SU-DHL-6 (cell line): ENCODE measurements around the gene SPO11.

Experiments
- H2AFZ ChIP-seq: fragments of 200-600 bp; sonication (generic); 2 replicates; pipeline ENCODE4 v1.6.1; 2014; ENCODE audit warnings: low read depth, mild to moderate bottlenecking, moderate library complexity, mixed read lengths, antibody characterized with exemption, low read length; ENCODE audit not compliant: severe bottlenecking
- H3F3A ChIP-seq: fragments of 200-600 bp; shearing (Covaris generic); 2 replicates; pipeline ENCODE4 v1.6.0; 2016; ENCODE audit warnings: antibody characterized with exemption, mild to moderate bottlenecking; ENCODE audit not compliant: insufficient read depth
- H3K27ac ChIP-seq: fragments of 200-600 bp; sonication (generic); 2 replicates; pipeline ENCODE4 v1.5.1; 2016; ENCODE audit warnings: low read depth, mild to moderate bottlenecking, low read length, moderate library complexity, mixed read lengths
- H3K27me3 ChIP-seq: fragments of 200-600 bp; sonication (generic), shearing (Covaris generic); 2 replicates; pipeline ENCODE4 v1.6.0; 2014; ENCODE audit warnings: mild to moderate bottlenecking, low read length
- H3K36me3 ChIP-seq: fragments of 200-600 bp; sonication (generic); 2 replicates; pipeline ENCODE4 v1.6.1; 2014; ENCODE audit warnings: mild to moderate bottlenecking, low read length, mixed read lengths
- H3K4me2 ChIP-seq: fragments of 300-600, 200-600 bp; shearing (Covaris generic), sonication (generic); 2 replicates; pipeline ENCODE4 v1.6.0; 2014; ENCODE audit warnings: low read length, low read depth, mild to moderate bottlenecking; ENCODE audit not compliant: poor library complexity, severe bottlenecking
- H3K4me3 ChIP-seq: fragments of 200-600 bp; sonication (generic); 2 replicates; pipeline ENCODE4 v1.5.1; 2014; ENCODE audit warnings: antibody characterized with exemption, low read length, mild to moderate bottlenecking, mixed read lengths; ENCODE audit not compliant: insufficient read depth, poor library complexity, severe bottlenecking
- H3K79me2 ChIP-seq: fragments of 200-600 bp; sonication (generic); 2 replicates; pipeline ENCODE4 v1.6.1; 2014; ENCODE audit warnings: mild to moderate bottlenecking, low read length, moderate library complexity; ENCODE audit not compliant: insufficient read depth
- H3K9ac ChIP-seq: fragments of 200-600 bp; sonication (generic); 2 replicates; pipeline ENCODE4 v1.7.0; 2014; ENCODE audit warnings: mild to moderate bottlenecking, low read length
- H3K9me2 ChIP-seq: fragments of 200-600 bp; sonication (generic); replicated peaks from 2 replicates; pipeline ENCODE4 v1.6.1; 2014; ENCODE audit warnings: low read length; ENCODE audit not compliant: insufficient read depth
- H3K9me3 ChIP-seq: fragments of 200-600 bp; sonication (generic); 2 replicates; pipeline ENCODE4 v1.6.1; 2014; ENCODE audit warnings: low read length, mixed read lengths; ENCODE audit not compliant: insufficient read depth
- H4K20me1 ChIP-seq: fragments of 200-600 bp; sonication (generic); 2 replicates; pipeline ENCODE4 v1.6.1; 2014; ENCODE audit warnings: low read depth, mild to moderate bottlenecking, antibody characterized with exemption, low read length, moderate library complexity, mixed read lengths
- EZH2phosphoT487 ChIP-seq: fragments of 200-600 bp; sonication (generic), shearing (Covaris generic); conservative IDR thresholded peaks from 2 replicates; pipeline ENCODE4 v1.6.1; 2018; ENCODE audit warnings: mild to moderate bottlenecking, antibody characterized with exemption, low read length, moderate library complexity, mixed read lengths
- TF ChIP-seq, protein P1 (sequence below): fragments of 200-600 bp; sonication (generic); IDR thresholded peaks from one replicate; pipeline ENCODE4 v1.5.1; 2017; ENCODE audit warnings: antibody characterized with exemption, mild to moderate bottlenecking, low read length, moderate library complexity; ENCODE audit not compliant: insufficient read depth, poor library complexity, severe bottlenecking

SPO11 gene

DNA sequence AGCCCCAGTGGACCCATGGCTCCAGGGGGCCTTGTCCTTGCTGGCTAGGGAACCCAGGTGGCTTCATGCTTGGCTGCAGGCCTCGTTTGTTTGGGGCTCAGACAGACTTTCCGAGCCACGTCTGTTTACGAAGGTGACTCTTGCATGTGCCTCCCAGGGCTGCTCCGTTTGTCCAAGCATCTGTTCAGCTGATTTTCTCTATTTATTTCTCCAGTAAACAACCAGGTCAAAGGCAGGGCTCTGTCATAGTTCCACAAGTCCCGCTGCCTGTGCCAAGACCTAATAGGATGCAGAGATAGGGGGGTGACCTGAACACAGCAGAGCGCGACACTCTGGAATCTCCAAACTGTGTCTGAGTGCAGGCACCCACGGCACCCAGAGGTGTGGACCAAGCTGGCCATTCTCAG lies 12.8 kb upstream of the SPO11 start:
- Histone ChIP-seq H3K36me3 (no peaks in the 10 kb centered on the region), H3K9me3 (no peaks in the 10 kb centered on the region), H2AFZ (no peak overlapping the region), H3K4me2 (peak overlapping the region; percentile 59), H3F3A (peaks cover 53% of the 10 kb centered on the region), H3K79me2 (no peaks in the 10 kb centered on the region), H3K9me2 (no peaks in the 10 kb centered on the region), H4K20me1 (no peaks in the 10 kb centered on the region), H3K27me3 (no peaks in the 10 kb centered on the region), H3K9ac (peak overlapping the region; percentile 56), H3K4me3 (peak overlapping the region; percentile 4), H3K27ac (peak overlapping the region; percentile 98)
- TF ChIP-seq, protein P1, sequence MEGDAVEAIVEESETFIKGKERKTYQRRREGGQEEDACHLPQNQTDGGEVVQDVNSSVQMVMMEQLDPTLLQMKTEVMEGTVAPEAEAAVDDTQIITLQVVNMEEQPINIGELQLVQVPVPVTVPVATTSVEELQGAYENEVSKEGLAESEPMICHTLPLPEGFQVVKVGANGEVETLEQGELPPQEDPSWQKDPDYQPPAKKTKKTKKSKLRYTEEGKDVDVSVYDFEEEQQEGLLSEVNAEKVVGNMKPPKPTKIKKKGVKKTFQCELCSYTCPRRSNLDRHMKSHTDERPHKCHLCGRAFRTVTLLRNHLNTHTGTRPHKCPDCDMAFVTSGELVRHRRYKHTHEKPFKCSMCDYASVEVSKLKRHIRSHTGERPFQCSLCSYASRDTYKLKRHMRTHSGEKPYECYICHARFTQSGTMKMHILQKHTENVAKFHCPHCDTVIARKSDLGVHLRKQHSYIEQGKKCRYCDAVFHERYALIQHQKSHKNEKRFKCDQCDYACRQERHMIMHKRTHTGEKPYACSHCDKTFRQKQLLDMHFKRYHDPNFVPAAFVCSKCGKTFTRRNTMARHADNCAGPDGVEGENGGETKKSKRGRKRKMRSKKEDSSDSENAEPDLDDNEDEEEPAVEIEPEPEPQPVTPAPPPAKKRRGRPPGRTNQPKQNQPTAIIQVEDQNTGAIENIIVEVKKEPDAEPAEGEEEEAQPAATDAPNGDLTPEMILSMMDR, result no peak
- TF ChIP-seq EZH2phosphoT487, result no peak

DNA sequence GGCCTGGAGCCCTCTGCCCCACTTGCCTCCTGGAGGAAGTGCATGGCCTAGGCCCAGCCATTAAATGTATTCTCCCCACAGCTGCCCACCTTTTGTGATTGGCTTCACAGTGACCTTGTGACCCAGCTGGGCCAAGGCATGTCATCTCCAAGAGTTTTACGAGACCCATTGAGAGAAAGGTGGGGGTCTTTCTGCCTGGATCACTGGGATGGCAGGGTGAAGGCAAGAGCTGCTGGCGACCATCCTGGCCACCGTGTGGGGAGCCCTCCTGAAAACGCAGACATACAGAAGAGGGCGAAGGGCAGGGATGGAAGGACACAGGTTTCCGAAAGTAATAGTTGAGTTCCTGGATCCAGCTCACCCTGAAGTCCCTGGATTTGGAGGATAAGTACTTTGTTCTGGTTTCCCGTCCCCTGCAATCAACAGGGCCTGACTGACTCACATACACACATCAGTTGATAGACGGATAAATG lies 12.3 kb upstream of the SPO11 start:
- no peaks in the 10 kb centered on the region for H3K27me3 ChIP-seq

DNA sequence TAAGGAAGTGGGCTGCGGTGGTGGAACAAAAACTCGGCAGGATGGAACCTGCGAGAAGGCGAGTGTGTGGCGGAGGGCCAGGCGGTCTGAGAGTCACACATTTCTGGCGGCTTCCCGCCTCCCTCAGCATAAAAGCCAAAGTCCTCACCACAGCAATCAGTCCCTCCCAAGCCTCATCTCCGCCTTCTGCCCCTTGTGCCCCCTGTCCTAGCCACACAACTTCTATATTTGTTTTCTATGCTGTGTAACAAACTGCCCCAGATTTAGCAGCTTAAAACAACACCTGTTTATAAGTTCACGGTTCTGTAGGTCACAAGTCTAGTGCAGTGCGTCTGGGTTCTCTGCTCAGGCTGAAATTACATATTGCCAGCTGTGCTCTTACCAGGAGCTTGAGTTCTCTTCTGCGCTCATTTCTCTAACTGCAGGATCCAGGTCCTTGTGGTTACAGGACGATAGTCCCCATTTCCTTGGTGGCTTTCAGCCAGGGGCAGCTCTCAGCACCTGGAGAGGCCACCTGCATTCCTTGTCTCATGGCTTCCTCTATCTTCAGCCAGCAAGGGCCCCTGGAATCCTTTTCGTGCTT lies 11.7 kb upstream of the SPO11 start:
- H3K27ac ChIP-seq, result peak overlapping the region; percentile 98
- no peaks in the 10 kb centered on the region for H3K27me3 ChIP-seq
- no peak overlapping the region for H2AFZ ChIP-seq
- TF ChIP-seq, protein P1, result no peak
- peak overlapping the region; percentile 56 for H3K9ac ChIP-seq
- peaks cover 60% of the 10 kb centered on the region for H3F3A ChIP-seq
- peak overlapping the region; percentile 4 for H3K4me3 ChIP-seq
- no peaks in the 10 kb centered on the region for H3K36me3 ChIP-seq
- H3K9me3 ChIP-seq, result no peaks in the 10 kb centered on the region
- no peaks in the 10 kb centered on the region for H3K9me2 ChIP-seq
- peak overlapping the region; percentile 59 for H3K4me2 ChIP-seq
- H4K20me1 ChIP-seq, result no peaks in the 10 kb centered on the region
- no peaks in the 10 kb centered on the region for H3K79me2 ChIP-seq

More for the DNA sequence above, 12.3 kb upstream of the SPO11 start:
- peaks cover 55% of the 10 kb centered on the region for H3F3A ChIP-seq
- H3K4me3 ChIP-seq, result peak overlapping the region; percentile 4
- no peaks in the 10 kb centered on the region for H3K36me3 ChIP-seq
- H3K9ac ChIP-seq, result peak overlapping the region; percentile 56
- no peaks in the 10 kb centered on the region for H3K9me3 ChIP-seq
- no peaks in the 10 kb centered on the region for H3K9me2 ChIP-seq
- H3K79me2 ChIP-seq, result no peaks in the 10 kb centered on the region
- no peaks in the 10 kb centered on the region for H4K20me1 ChIP-seq
- H3K27ac ChIP-seq, result peak overlapping the region; percentile 98
- H3K4me2 ChIP-seq, result peak overlapping the region; percentile 59
- no peak for TF ChIP-seq EZH2phosphoT487
- TF ChIP-seq, protein P1, result no peak
- H2AFZ ChIP-seq, result no peak overlapping the region
